Muscle of arm (tissue), 12 donors: Measurements from ENCODE around the gene RPS6KA4. TPM values are rescaled to one million over a fixed set of nuclear protein-coding genes. Genes with fewer than 3 reads are reported as not detected.

Source experiments
- DNase-seq: peaks from one replicate; pipeline ENCODE4 v3.0.0-alpha.2; 2013
- polyA plus RNA-seq, 12 donors: library from polyadenylated mRNA; unstranded; fragments of 120-200 nt; gene quantifications; one replicate each; pipeline ENCODE4 v1.2.1, GENCODE V29; 2013; ENCODE audit not compliant: insufficient read length in 12 of 12

The RPS6KA4 gene
- polyA plus RNA-seq, 12 donors = 10.0 to 49.8 (median 11.9) TPM; not detected in 1

GRCh38 chr11:64384981-64385944 lies 26.3 kb downstream of the RPS6KA4 start:
- DNase-seq = no peak

GRCh38 chr11:64385945-64386704 lies 27.2 kb downstream of the RPS6KA4 start:
- DNase-seq = no peak

GRCh38 chr11:64387916-64388315 lies 29.0 kb downstream of the RPS6KA4 start:
- no peak for DNase-seq

- DNase-seq = no peak
These were observed 29.9 kb downstream of the RPS6KA4 start for GRCh38 chr11:64388894-64389293.

- no peak for DNase-seq
These were observed 30.9 kb downstream of the RPS6KA4 start for GRCh38 chr11:64389851-64390250.

GRCh38 chr11:64390558-64390957 lies 31.6 kb downstream of the RPS6KA4 start:
- DNase-seq = no peak

GRCh38 chr11:64391839-64392238 lies 32.9 kb downstream of the RPS6KA4 start:
- DNase-seq = no peak

GRCh38 chr11:64395545-64396078 lies 36.6 kb downstream of the RPS6KA4 start:
- no peak for DNase-seq

GRCh38 chr11:64396079-64396591 lies 37.2 kb downstream of the RPS6KA4 start:
- DNase-seq = peak; percentile 25

GRCh38 chr11:64400102-64400501 lies 41.1 kb downstream of the RPS6KA4 start:
- DNase-seq = no peak

- no peak for DNase-seq
These were observed 41.7 kb downstream of the RPS6KA4 start for GRCh38 chr11:64400667-64401066.

GRCh38 chr11:64401775-64402174 lies 42.8 kb downstream of the RPS6KA4 start:
- no peak for DNase-seq

GRCh38 chr11:64403106-64403505 lies 44.1 kb downstream of the RPS6KA4 start:
- no peak for DNase-seq

- peak; percentile 64 for DNase-seq
These were observed 47.4 kb downstream of the RPS6KA4 start for GRCh38 chr11:64406221-64406946.

GRCh38 chr11:64407221-64407620 lies 48.3 kb downstream of the RPS6KA4 start:
- DNase-seq = no peak

GRCh38 chr11:64407630-64408029 lies 48.7 kb downstream of the RPS6KA4 start:
- no peak for DNase-seq

- no peak for DNase-seq
These were observed 50.3 kb downstream of the RPS6KA4 start for GRCh38 chr11:64409278-64409677.

GRCh38 chr11:64409707-64410403 lies 50.9 kb downstream of the RPS6KA4 start:
- DNase-seq = peak; percentile 23

- DNase-seq = no peak
These were observed 51.4 kb downstream of the RPS6KA4 start for GRCh38 chr11:64410404-64410734.

GRCh38 chr11:64413417-64413816 lies 54.5 kb downstream of the RPS6KA4 start:
- DNase-seq = no peak

- DNase-seq = no peak
These were observed 56.3 kb downstream of the RPS6KA4 start for GRCh38 chr11:64415286-64415685.
